Body of pancreas (tissue), 4 donors: Measurements from ENCODE around the gene CHST3.

Source experiments
- CTCF ChIP-seq, 7 experiments: fragments of 450-650 bp in 4 of 7; fragments of 200-600 bp in 3 of 7; sonication (generic) in 3 of 7; IDR thresholded peaks; one replicate each; pipeline ENCODE4 v1.5.1; 2016 to 2019; ENCODE audit warnings: antibody characterized with exemption in 7 of 7
- POLR2A ChIP-seq, 3 donors: fragments of 450-650 bp; IDR thresholded peaks; one replicate each; pipeline ENCODE4 v1.6.1; 2016; ENCODE audit warnings: antibody characterized with exemption in 3 of 3, mild to moderate bottlenecking in 2 of 3

GRCh38 chr10:72049472-72049871, 85.3 kb downstream of the CHST3 start:
- TF ChIP-seq CTCF (IDR thresholded peaks at IDR 0.05) (no peak), POLR2A (IDR thresholded peaks at IDR 0.05) (no peak)
